Panc1 (cell line): ENCODE results near the gene SLC25A14.

ENCODE experiments used
- POLR2AphosphoS5 ChIP-seq: IDR thresholded peaks from 2 replicates; pipeline ENCODE4 v1.6.1; 2012; ENCODE audit warnings: mild to moderate bottlenecking, low read depth, low read length, moderate library complexity
- SIN3A ChIP-seq: IDR thresholded peaks from 2 replicates; pipeline ENCODE4 v1.6.1; 2012; ENCODE audit warnings: low read depth, mild to moderate bottlenecking, low read length, moderate library complexity, borderline replicate concordance; ENCODE audit not compliant: insufficient read depth
- TCF7L2 ChIP-seq: IDR thresholded peaks from 2 replicates; pipeline ENCODE4 v1.6.1; 2011; ENCODE audit warnings: mild to moderate bottlenecking, low read depth, low read length, inconsistent platforms
- TF ChIP-seq, protein P1 (sequence below): fragments of 450-650 bp; IDR thresholded peaks from 2 replicates; pipeline ENCODE4 v1.5.1; 2017; ENCODE audit warnings: mild to moderate bottlenecking
- TF ChIP-seq, protein P2 (sequence below), 2 experiments: IDR thresholded peaks; 2 replicates each; pipeline ENCODE4 v1.6.1; 2011 to 2012; ENCODE audit warnings: low read depth in 2 of 2, control low read depth in 1 of 2, low read length in 1 of 2, mild to moderate bottlenecking in 1 of 2, moderate library complexity in 1 of 2; ENCODE audit not compliant: insufficient read depth in 1 of 2

DNA sequence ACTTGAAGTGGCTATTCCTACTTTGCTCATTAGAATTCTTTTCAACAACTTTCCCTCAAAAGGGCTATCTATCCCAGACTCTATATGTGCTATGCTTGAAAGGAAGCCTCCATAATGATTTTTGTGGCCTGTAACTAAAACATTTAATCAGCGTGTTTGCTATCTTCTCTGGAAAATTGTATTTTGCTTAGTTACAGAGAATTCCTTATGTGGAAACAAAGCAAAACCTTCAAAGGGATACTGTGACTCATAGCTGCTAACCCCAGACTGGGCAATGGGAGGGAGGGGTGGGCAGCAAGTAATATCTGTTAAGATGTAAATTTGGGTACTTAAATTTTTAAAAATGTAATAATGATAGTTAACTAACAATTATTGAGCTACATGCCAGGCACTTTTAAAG, 3.7 kb downstream of the SLC25A14 start:
- TF ChIP-seq, protein P1, sequence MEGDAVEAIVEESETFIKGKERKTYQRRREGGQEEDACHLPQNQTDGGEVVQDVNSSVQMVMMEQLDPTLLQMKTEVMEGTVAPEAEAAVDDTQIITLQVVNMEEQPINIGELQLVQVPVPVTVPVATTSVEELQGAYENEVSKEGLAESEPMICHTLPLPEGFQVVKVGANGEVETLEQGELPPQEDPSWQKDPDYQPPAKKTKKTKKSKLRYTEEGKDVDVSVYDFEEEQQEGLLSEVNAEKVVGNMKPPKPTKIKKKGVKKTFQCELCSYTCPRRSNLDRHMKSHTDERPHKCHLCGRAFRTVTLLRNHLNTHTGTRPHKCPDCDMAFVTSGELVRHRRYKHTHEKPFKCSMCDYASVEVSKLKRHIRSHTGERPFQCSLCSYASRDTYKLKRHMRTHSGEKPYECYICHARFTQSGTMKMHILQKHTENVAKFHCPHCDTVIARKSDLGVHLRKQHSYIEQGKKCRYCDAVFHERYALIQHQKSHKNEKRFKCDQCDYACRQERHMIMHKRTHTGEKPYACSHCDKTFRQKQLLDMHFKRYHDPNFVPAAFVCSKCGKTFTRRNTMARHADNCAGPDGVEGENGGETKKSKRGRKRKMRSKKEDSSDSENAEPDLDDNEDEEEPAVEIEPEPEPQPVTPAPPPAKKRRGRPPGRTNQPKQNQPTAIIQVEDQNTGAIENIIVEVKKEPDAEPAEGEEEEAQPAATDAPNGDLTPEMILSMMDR: no peak
- no peak for TF ChIP-seq POLR2AphosphoS5
- TF ChIP-seq, protein P2, sequence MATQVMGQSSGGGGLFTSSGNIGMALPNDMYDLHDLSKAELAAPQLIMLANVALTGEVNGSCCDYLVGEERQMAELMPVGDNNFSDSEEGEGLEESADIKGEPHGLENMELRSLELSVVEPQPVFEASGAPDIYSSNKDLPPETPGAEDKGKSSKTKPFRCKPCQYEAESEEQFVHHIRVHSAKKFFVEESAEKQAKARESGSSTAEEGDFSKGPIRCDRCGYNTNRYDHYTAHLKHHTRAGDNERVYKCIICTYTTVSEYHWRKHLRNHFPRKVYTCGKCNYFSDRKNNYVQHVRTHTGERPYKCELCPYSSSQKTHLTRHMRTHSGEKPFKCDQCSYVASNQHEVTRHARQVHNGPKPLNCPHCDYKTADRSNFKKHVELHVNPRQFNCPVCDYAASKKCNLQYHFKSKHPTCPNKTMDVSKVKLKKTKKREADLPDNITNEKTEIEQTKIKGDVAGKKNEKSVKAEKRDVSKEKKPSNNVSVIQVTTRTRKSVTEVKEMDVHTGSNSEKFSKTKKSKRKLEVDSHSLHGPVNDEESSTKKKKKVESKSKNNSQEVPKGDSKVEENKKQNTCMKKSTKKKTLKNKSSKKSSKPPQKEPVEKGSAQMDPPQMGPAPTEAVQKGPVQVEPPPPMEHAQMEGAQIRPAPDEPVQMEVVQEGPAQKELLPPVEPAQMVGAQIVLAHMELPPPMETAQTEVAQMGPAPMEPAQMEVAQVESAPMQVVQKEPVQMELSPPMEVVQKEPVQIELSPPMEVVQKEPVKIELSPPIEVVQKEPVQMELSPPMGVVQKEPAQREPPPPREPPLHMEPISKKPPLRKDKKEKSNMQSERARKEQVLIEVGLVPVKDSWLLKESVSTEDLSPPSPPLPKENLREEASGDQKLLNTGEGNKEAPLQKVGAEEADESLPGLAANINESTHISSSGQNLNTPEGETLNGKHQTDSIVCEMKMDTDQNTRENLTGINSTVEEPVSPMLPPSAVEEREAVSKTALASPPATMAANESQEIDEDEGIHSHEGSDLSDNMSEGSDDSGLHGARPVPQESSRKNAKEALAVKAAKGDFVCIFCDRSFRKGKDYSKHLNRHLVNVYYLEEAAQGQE (IDR thresholded peaks at IDR 0.05; ENCODE audit: insufficient read depth in 1 of 2, low read depth in 2 of 2, low read length in 1 of 2): no peak
- no peak for TF ChIP-seq TCF7L2
- no peak for TF ChIP-seq SIN3A
